SK-N-SH (cell line): ENCODE measurements around the gene ZMIZ1. TPM values are rescaled to one million over a fixed set of nuclear protein-coding genes. Genes with fewer than 3 reads are reported as not detected.
A peak's percentile ranks its signal among the peaks of the same experiment; 100 is the strongest.

Experiments
- CTCF ChIA-PET: fragments of 300-600, 350-600 bp; formaldehyde crosslinking; extraction: SDS; loops from one replicate; lab custom pipeline; 2021; lab: Yijun Ruan, JAX
- POLR2A ChIA-PET: fragments of 350-600 bp; sonication (Branson Sonifier 250); formaldehyde crosslinking; extraction: SDS; loops from one replicate; lab custom pipeline; 2020; ENCODE audit warnings: antibody characterized with exemption, inconsistent platforms; lab: Yijun Ruan, JAX
- DNase-seq: peaks from one replicate; pipeline ENCODE4 v3.0.0; 2012
- H2AFZ ChIP-seq: fragments of 200-600 bp; sonication (generic); 2 replicates; pipeline ENCODE4 v1.8.1; 2016; ENCODE audit warnings: antibody characterized with exemption, mild to moderate bottlenecking, low read depth
- H3F3A ChIP-seq: fragments of 200-600 bp; sonication (generic); replicated peaks from 2 replicates; pipeline ENCODE3; 2016; ENCODE audit warnings: antibody characterized with exemption, mild to moderate bottlenecking; ENCODE audit not compliant: insufficient read depth
- H3K27ac ChIP-seq, 2 experiments: fragments of 200-500 bp in 1 of 2; fragments of 200-600 bp in 1 of 2; sonication (Bioruptor generic) in 1 of 2; sonication (generic), shearing (Covaris generic) in 1 of 2; 2 replicates each; pipeline versions ENCODE4 v1.5.1 to v1.6.1; 2014 to 2016; ENCODE audit warnings: low read depth in 2 of 2, inconsistent platforms in 1 of 2, low read length in 1 of 2, mild to moderate bottlenecking in 1 of 2, mixed read lengths in 1 of 2
- H3K27me3 ChIP-seq: fragments of 200-600 bp; sonication (generic), shearing (Covaris generic); 2 replicates; pipeline ENCODE4 v1.6.1; 2016; ENCODE audit warnings: mixed run types; ENCODE audit not compliant: insufficient read depth
- H3K36me3 ChIP-seq, 2 experiments: fragments of 200-500 bp in 1 of 2; fragments of 200-600 bp in 1 of 2; sonication (Bioruptor generic) in 1 of 2; sonication (generic) in 1 of 2; replicated peaks in 1 of 2; 2 replicates each; pipeline versions ENCODE3 to v1.5.1; 2014 to 2016; ENCODE audit warnings: low read length in 1 of 2, mild to moderate bottlenecking in 1 of 2; ENCODE audit not compliant: insufficient read depth in 2 of 2, control insufficient read depth in 1 of 2
- H3K4me1 ChIP-seq, 2 experiments: fragments of 200-500 bp in 1 of 2; fragments of 200-600 bp in 1 of 2; sonication (Bioruptor generic) in 1 of 2; sonication (generic), shearing (Covaris generic) in 1 of 2; 2 replicates each; pipeline versions ENCODE4 v1.5.1 to v1.6.1; 2014 to 2016; ENCODE audit warnings: low read depth in 1 of 2, low read length in 1 of 2, mixed run types in 1 of 2; ENCODE audit not compliant: insufficient read depth in 2 of 2, control insufficient read depth in 1 of 2
- H3K4me2 ChIP-seq: fragments of 200-600 bp; sonication (generic), shearing (Covaris generic); 2 replicates; pipeline ENCODE4 v1.6.1; 2017; ENCODE audit warnings: mixed run types
- H3K4me3 ChIP-seq, 2 experiments: fragments of 200-500 bp in 1 of 2; fragments of 200-600 bp in 1 of 2; sonication (Bioruptor generic) in 1 of 2; sonication (generic), shearing (Covaris generic) in 1 of 2; 2 replicates each; pipeline versions ENCODE4 v1.5.1 to v1.8.1; 2014 to 2016; ENCODE audit warnings: low read depth in 2 of 2, inconsistent platforms in 1 of 2, low read length in 1 of 2, mild to moderate bottlenecking in 1 of 2, mixed read lengths in 1 of 2, moderate library complexity in 1 of 2
- H3K79me2 ChIP-seq: fragments of 200-600 bp; sonication (generic); 2 replicates; pipeline ENCODE4 v1.8.1; 2017; ENCODE audit warnings: mild to moderate bottlenecking; ENCODE audit not compliant: insufficient read depth
- H3K9ac ChIP-seq: fragments of 200-600 bp; sonication (generic); 2 replicates; pipeline ENCODE4 v1.6.1; 2017; ENCODE audit warnings: mixed run types
- H3K9me2 ChIP-seq: fragments of 200-600 bp; sonication (generic); 2 replicates; pipeline ENCODE4 v1.6.1; 2017; ENCODE audit warnings: mixed run types
- H3K9me3 ChIP-seq: fragments of 200-600 bp; sonication (generic); 2 replicates; pipeline ENCODE4 v1.6.1; 2017; ENCODE audit warnings: mixed run types, mild to moderate bottlenecking, moderate library complexity
- H4K20me1 ChIP-seq: fragments of 200-600 bp; sonication (generic); 2 replicates; pipeline ENCODE4 v1.6.1; 2017; ENCODE audit warnings: mild to moderate bottlenecking, mixed run types; ENCODE audit not compliant: insufficient read depth
- ELF1 ChIP-seq: IDR thresholded peaks from 2 replicates; pipeline ENCODE4 v1.4.0; 2012
- EZH2phosphoT487 ChIP-seq: fragments of 200-600 bp; sonication (generic); IDR thresholded peaks from 2 replicates; pipeline ENCODE4 v1.6.1; 2017; ENCODE audit warnings: low read depth, mixed run types, mild to moderate bottlenecking, antibody characterized with exemption, moderate library complexity, borderline replicate concordance
- FOSL2 ChIP-seq: IDR thresholded peaks from 2 replicates; pipeline ENCODE4 v1.4.0; 2012; ENCODE audit warnings: low read depth, mild to moderate bottlenecking, moderate library complexity, borderline replicate concordance
- FOXJ3 ChIP-seq: sonication (generic); formaldehyde crosslinking; IDR thresholded peaks from 2 replicates; pipeline ENCODE4 v1.5.1; 2020; ENCODE audit warnings: mild to moderate bottlenecking, missing genetic modification reagents
- JUND ChIP-seq: IDR thresholded peaks from 2 replicates; pipeline ENCODE4 v1.4.0; 2012
- MEF2A ChIP-seq: IDR thresholded peaks from 2 replicates; pipeline ENCODE4 v1.4.0; 2012; ENCODE audit warnings: low read depth, borderline replicate concordance
- NFIC ChIP-seq: IDR thresholded peaks from 2 replicates; pipeline ENCODE4 v1.4.0; 2012; ENCODE audit warnings: borderline replicate concordance
- NRF1 ChIP-seq: IDR thresholded peaks from 2 replicates; pipeline ENCODE4 v1.6.1; 2012; ENCODE audit warnings: low read depth, mild to moderate bottlenecking, low read length
- RCOR1 ChIP-seq: fragments of 150-350 bp; IDR thresholded peaks from 2 replicates; pipeline ENCODE4 v1.6.1; 2017; ENCODE audit warnings: antibody characterized with exemption, low read length
- RXRA ChIP-seq: IDR thresholded peaks from 2 replicates; pipeline ENCODE4 v1.4.0; 2012; ENCODE audit warnings: low read depth, mild to moderate bottlenecking, borderline replicate concordance
- YY1 ChIP-seq: IDR thresholded peaks from 2 replicates; pipeline ENCODE4 v1.4.0; 2012; ENCODE audit warnings: low read depth, mild to moderate bottlenecking
- WGBS: methylation state at CpG from one replicate; pipeline ENCODE4 v1.1.6; 2017; ENCODE audit warnings: low lambda C conversion rate; 5-methylcytosine and 5-hydroxymethylcytosine counted together
- polyA plus RNA-seq, 3 experiments: library from polyadenylated mRNA; depleted of rRNA; stranded (reverse); fragments of >200 nt; gene quantifications; 2 replicates each; pipeline ENCODE4 v1.2.3, GENCODE V29; 2012
- TF ChIP-seq, protein P1 (sequence below): fragments of 200-600 bp; sonication (generic); IDR thresholded peaks from 2 replicates; pipeline ENCODE4 v1.6.1; 2017; ENCODE audit warnings: antibody characterized with exemption, mild to moderate bottlenecking, moderate library complexity
- TF ChIP-seq, protein P2 (sequence below): IDR thresholded peaks from 2 replicates; pipeline ENCODE4 v1.4.0; 2012; ENCODE audit warnings: low read depth
- TF ChIP-seq, protein P3 (sequence below): IDR thresholded peaks from 2 replicates; pipeline ENCODE4; 2012
- TF ChIP-seq, protein P4 (sequence below): IDR thresholded peaks from 2 replicates; pipeline ENCODE4 v1.4.0; 2012; ENCODE audit warnings: low read depth, borderline replicate concordance

The ZMIZ1 gene
- polyA plus RNA-seq, 1 of the 3 experiments (the other 2 are of a cell fraction): 23.5 TPM

DNA sequence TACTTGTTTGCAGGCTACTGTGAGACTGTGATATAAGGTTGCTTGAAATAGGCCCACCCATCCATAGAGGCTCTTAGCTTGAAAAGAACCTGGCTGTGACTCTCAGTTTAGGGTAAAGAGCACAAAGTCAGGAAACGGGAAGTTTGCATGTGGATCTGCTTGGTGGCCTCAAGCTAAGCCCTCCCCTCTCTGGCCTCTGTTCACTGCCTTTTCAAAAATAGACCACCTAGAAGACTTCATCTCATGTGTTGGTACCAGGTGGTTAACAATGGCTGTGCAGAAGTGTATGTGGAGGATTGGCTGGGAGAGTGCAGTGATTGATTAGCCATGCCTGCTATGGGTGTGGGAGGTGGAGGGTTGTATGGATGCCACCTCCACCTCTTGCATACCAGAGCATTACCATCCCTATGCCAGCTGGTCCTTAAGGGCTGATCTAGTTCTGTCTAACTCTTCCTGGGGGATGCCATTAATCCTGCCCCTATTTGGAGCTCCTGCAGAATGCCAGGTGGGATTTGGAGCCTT, 122.0 kb downstream of the ZMIZ1 start (continued):
- TF ChIP-seq, protein P1, sequence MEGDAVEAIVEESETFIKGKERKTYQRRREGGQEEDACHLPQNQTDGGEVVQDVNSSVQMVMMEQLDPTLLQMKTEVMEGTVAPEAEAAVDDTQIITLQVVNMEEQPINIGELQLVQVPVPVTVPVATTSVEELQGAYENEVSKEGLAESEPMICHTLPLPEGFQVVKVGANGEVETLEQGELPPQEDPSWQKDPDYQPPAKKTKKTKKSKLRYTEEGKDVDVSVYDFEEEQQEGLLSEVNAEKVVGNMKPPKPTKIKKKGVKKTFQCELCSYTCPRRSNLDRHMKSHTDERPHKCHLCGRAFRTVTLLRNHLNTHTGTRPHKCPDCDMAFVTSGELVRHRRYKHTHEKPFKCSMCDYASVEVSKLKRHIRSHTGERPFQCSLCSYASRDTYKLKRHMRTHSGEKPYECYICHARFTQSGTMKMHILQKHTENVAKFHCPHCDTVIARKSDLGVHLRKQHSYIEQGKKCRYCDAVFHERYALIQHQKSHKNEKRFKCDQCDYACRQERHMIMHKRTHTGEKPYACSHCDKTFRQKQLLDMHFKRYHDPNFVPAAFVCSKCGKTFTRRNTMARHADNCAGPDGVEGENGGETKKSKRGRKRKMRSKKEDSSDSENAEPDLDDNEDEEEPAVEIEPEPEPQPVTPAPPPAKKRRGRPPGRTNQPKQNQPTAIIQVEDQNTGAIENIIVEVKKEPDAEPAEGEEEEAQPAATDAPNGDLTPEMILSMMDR: no peak
- TF ChIP-seq, protein P2, sequence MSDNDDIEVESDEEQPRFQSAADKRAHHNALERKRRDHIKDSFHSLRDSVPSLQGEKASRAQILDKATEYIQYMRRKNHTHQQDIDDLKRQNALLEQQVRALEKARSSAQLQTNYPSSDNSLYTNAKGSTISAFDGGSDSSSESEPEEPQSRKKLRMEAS: no peak
- TF ChIP-seq RCOR1 (no peak), MEF2A (no peak), NRF1 (no peak), YY1 (no peak), JUND (no peak), FOXJ3 (CRISPR knock-in tag) (no peak), RXRA (no peak), ELF1 (no peak), EZH2phosphoT487 (no peak)

DNA sequence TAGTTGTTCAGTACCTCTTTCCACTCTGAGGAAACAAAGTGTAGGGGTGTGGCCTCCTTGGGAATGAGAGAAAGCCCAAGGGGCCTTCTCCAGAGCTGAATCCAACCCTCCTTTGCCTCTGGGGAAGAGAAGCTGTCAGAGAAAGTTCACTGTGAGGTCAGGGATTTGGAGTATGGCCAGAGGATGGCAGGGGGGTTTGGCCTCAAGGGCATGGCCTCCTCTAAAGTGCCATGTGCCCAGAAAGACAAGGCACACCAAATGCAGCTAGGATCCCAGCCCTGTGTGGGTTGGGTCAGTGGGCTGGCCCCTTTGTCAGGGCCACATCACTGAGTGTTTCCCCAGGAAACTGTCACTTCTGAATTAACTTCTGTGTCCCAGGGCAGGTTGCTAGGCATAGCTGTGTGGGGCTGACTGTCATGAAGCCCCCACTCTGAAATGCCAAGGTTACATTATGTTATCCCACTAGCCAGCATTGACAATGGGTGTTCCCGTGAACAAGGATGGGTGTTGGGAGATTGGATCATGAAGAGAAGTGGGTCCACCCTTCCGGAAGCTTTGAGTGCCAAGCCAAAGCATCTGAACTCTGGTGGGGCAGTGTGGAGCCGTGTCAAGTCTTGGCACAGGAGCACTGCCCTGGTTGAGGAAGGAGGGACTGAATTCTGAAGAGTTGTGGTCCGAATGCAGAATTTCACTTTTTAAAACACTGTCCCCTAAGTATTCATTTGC, 123.3 kb downstream of the ZMIZ1 start:
- no peak for DNase-seq
- Histone ChIP-seq H3K27ac (peak overlapping the region; percentile 66 to 93), H3K79me2 (peaks cover 71% of the 10 kb centered on the region), H2AFZ (no peak overlapping the region), H3K9me3 (no peaks in the 10 kb centered on the region), H3F3A (peaks cover 15% of the 10 kb centered on the region), H3K4me1 (peaks cover 37 to 97% of the 10 kb centered on the region in 2 experiments), H4K20me1 (peaks cover 28% of the 10 kb centered on the region), H3K9ac (no peak overlapping the region; the same call in 1 of the 2 replicates), H3K9me2 (no peaks in the 10 kb centered on the region), H3K36me3 (peaks cover 13 to 25% of the 10 kb centered on the region in 2 experiments), H3K4me3 (no peak overlapping the region), H3K27me3 (no peaks in the 10 kb centered on the region), H3K4me2 (peak overlapping the region; percentile 8)
- ChIA-PET CTCF (interaction anchor here (0.7 to 7.1 kb wide), 8 partner anchors 10 to 1163 kb away, joined by 3 to 136 read pairs (median 4); partner anchors contain the start of gene POLR3A), POLR2A (interaction anchor here (1.0 kb wide), 1 partner anchor 63 kb away, joined by 3 read pairs; no protein-coding TSS in a partner anchor)
- TF ChIP-seq, protein P3, sequence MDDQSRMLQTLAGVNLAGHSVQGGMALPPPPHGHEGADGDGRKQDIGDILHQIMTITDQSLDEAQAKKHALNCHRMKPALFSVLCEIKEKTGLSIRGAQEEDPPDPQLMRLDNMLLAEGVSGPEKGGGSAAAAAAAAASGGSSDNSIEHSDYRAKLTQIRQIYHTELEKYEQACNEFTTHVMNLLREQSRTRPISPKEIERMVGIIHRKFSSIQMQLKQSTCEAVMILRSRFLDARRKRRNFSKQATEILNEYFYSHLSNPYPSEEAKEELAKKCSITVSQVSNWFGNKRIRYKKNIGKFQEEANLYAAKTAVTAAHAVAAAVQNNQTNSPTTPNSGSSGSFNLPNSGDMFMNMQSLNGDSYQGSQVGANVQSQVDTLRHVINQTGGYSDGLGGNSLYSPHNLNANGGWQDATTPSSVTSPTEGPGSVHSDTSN: no peak
- TF ChIP-seq RXRA: peak; percentile 72; the same call in 1 of the 2 replicates
- peak; percentile 55 for TF ChIP-seq NFIC
- TF ChIP-seq, protein P4, sequence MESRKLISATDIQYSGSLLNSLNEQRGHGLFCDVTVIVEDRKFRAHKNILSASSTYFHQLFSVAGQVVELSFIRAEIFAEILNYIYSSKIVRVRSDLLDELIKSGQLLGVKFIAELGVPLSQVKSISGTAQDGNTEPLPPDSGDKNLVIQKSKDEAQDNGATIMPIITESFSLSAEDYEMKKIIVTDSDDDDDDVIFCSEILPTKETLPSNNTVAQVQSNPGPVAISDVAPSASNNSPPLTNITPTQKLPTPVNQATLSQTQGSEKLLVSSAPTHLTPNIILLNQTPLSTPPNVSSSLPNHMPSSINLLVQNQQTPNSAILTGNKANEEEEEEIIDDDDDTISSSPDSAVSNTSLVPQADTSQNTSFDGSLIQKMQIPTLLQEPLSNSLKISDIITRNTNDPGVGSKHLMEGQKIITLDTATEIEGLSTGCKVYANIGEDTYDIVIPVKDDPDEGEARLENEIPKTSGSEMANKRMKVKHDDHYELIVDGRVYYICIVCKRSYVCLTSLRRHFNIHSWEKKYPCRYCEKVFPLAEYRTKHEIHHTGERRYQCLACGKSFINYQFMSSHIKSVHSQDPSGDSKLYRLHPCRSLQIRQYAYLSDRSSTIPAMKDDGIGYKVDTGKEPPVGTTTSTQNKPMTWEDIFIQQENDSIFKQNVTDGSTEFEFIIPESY: no peak
- no peak for TF ChIP-seq FOSL2
- TF ChIP-seq, protein P2: peak; percentile 15; the same call in 1 of the 2 replicates
- 57% methylated on average over 4 of the region's 4 CpGs for WGBS
